SK-N-DZ (cell line): ENCODE data around the gene MVB12B.

Experiments
- DNase-seq: peaks from one replicate; pipeline ENCODE4 v3.0.0-alpha.2; 2015; ENCODE audit warnings: low spot score

Gene MVB12B

DNA sequence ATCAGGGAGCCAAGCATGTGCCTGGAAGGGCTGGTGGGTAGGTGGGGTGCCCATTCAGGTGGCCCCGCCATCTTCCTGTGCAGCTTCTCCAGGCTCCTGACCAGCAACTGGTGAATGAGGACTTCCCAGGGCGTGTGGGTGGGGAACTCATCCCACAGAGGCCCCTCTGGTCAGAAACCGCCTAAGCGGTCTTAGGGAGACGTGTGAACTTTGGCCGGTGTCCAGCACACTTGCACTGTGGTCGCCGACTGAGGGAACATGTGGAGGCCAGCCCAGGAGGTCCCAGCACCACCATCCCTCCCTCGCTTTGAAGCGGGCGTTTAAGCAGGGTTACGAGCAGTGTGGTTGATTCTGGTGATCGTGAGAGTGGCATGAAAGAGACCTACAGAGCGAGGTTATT is 77.8 kb downstream of the MVB12B start:
- no peak for DNase-seq

DNA sequence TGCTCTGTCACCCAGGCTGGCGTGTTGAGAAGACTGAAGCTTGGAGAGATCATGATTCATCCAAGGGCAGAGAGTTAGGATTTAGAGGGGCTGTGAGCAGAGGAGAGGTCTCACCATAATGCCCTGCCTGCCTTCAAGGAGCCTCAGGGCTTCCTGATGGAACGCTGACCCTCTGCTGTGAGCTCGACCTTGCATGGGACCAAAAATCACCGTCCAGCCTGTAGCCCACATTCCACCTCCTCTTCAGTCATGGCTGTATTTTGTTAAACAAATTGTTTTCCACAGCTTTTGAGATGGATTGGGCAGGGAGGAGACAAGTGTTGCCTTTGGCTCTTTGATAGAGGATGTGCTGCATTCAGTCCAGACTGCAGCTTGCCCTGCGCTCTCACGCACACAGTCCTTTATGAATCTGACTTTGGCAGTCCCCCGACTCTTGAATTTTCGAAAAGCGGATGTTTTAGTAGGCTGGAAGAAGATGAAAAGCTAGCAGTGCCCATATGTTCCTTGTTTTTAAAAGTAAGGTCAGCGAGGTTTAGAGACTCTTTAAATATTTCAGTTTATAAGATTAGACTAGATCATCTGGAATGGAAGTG is 79.5 kb downstream of the MVB12B start:
- no peak for DNase-seq

DNA sequence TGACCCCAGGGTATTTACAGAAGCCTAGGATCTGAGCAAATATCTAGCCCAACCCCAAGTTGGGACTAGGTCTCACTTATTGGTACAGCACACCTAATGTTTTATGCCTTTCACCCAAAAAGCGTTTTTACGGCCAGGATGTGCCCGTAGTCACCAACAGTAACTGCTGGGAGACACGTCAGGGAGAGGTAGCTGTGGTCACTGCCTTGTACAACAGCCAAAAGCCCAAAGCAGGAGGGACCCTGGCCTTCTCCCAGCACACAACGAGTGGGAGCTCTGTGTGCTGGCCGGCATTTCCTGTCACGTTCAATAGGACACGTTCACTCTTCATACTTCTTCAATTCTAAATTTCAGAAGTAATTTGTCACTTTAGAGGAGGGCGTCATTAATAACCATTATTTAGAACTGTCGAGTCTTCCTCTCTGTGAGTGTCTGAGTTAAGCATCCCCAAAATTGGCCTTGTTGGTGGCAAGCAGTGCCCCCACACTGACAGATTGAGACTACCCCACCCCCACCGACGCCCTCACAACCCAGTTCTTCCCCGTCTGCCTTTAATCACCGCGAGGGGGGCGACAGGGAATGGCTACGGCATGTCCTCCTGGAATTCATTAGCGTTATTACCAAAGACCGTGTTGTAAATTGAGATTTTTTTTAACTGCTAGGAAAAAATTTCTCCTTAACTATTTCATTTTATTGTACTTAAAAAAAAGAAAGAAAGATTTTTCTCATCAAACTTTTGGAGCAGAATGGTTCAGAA is 80.7 kb downstream of the MVB12B start:
- DNase-seq, result no peak

DNA sequence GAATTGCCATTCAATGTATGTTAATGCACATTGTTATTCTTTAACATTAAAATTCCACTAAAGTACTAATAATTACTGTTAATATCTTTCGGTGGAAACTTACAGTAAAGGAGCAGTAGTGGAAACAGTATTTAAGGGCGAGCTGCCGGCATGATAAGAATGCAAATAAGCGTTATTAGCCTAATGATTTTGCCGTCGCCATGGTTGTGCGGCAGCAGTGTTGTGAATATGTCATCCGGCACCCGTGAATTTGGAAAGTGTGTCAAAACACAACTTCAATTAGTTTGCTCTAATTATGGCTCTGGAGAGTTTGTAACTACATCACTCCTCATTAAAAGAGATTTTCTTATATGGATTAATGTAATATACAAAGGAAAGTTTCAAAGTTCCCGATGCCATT is 81.4 kb downstream of the MVB12B start:
- DNase-seq, result no peak

DNA sequence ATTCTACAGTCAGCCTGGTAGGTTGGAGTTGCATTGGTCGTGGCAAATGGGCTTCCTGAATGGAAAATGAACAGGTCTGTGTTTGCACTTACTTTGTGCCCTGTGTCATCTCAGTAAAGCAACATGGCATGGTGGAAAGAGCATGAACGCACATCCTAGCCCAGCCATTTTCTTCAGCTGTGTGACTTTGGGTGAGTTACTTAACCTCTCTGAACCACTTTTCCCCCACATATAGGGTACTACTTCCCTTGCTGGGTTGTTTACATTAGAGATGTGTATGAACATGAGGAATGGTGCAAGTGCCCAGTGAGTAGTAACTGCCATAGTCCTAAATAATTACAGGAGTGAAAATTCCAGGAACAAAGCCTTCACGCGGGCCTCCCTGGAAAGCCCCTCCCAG is 83.6 kb downstream of the MVB12B start:
- DNase-seq, result no peak

DNA sequence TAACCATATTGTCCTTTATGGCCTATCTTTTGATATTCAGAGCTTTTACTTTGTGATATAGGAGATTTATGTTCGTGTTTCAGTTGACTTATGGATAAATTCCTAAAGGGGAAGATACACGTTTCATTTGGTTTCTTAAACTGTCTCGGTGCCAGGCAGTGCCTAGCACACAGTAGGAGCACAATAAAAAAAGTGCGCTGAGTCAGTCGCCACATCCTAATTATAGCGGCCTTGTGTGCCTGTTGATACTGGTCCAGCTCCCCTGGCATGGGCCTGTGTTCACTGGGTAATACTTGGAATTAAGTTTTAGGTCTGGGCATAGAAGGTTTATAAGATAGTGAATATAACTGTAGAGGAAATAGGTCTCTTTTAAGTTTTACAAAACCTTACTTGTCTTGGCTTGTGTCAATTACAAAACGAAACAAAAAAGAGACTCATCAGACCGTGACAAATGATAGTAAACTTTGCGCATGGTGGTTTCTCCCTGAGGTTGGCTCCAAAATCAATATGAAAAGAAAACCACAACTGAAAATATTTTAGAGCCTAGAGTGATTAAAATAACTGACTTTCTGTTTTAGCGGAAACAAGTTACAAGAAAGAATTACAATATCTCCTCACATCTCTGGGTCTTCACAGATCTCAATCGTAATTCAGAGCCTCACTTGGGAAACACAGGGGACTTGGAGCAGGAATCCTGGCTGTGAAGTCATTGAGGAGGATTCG is 84.8 kb downstream of the MVB12B start:
- no peak for DNase-seq

DNA sequence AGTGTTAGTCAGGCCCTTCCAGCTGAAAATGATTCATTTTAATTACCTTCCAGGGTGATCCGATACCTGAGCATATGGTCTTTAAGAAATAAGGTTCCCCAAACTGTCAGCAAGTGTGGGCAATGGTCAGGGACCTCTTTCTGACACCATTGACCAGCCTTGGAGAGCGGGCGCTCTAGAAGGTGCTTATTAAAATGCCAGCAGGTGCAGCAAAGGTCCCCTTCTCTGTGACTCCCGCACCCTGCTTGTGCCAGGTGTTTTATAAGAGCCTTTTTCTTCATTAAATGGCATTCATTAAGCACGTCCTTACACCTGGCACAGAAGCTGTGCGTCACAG is 85.3 kb downstream of the MVB12B start:
- DNase-seq, result no peak

DNA sequence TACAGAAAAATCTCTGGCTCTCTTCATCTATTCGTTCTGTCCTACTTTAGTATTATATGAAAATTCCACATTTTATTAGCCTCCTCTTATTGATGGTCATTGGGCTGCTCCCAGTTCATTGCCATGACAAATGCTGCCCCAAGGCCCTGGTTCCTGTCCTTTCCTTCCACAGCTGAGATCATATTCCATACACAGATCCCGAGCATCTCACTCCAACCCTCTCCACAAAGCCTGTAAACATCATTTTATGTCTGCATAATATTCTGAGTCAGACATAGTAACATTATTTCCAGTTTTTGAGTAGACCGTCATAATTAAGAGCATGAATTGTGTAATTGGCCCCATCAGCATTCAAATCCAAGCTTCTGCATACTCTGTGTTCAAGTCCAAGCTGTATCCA is 86.3 kb downstream of the MVB12B start:
- DNase-seq, result no peak

DNA sequence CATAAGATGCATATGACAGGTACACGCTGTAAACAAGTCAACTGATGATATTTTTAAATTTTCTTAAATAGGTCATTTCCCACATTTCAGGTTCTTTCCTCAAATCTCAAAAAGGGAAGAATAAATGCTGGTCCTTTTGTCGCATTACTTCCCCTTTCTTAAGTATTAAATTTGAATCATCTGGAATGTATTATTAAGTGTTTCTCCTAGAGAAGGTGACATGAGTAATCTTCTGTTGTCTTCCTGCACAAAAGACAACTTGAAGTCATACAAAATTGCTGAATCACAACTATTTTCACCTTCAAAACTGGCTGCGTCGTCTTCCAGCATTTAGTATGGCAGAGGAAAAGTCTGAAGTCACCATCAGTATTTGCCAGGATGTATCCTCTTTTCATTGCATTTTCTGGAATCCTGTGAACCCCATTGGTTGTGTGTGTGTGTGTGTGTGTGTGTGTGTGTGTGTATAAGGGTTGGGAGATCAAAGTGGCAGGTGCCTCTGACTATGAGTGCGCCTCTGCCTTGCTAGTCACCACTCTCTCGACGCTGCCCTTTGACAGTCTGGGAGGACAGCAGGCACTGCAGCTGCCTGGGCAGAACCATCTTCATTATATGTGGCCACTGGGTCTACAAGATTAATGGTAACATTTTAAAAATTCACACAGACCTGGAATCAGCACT is 86.9 kb downstream of the MVB12B start:
- no peak for DNase-seq

DNA sequence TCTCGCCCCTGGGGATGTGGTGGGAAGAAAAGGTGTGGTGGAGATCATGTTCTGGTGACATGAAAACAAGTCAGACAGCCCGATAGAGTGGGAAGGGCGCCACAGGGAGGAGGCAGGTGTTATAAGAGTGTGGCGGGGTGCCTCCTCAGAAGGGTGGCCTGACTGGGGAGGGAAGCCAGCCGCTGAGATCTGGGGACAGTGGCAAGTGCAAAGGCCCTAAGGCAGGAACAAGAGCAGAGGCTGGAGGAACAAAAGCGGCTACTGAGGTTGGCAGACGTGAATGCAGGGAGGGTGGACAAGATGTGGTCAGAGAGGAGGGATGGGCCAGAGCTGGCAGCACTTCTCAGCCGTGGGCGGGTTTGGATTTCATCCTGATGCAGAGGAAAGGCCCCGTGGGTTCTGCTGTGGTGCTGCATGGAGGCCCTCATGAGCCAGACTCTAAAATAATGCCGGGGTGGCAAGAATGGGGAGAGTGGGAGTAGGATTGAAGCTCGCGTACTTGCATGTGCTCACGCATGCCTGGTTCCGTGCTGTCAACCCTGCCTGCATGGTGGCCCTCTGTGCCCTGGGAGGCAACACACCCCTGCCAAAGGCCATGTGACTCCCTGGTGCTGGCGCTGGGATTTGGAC is 89.2 kb downstream of the MVB12B start:
- DNase-seq, result no peak

DNA sequence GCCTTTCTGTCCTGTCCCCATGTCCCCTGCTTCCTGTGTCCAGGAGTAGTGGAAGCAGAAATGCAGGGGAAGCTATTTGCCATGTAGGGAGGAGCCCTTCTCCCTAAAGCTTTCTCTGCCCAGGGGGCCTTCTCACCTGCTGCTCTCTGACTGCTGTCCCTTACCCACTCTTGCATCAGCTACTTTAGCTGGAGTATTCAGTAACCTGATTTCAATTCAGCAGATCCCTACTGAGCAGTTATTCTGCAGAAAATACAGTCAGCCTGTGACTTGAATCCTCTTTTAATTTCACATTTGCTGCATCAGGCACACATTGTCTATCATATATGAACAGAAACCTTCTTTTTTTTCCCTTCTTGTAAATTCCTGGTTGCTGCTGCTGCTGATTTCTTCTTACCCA is 90.4 kb downstream of the MVB12B start:
- no peak for DNase-seq

DNA sequence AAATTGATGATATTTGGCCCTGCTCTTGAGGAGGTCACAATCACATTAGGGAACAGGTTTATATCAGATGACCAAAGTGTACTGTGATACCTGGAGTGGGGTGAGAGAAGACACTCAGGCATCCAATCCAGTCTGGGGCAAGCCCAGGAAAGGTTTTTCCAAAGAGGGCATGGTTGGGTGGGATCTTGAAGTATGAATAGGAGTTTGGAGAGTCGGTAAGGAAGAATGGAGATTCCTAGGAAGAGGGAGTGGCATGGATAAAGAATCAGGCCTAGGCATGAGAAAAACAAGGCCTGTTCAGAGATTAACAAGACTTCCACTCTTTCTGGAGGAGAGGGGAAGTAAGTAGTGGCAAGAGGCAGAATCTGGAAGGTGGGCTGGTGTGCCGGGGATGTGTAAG is 91.1 kb downstream of the MVB12B start:
- no peak for DNase-seq

DNA sequence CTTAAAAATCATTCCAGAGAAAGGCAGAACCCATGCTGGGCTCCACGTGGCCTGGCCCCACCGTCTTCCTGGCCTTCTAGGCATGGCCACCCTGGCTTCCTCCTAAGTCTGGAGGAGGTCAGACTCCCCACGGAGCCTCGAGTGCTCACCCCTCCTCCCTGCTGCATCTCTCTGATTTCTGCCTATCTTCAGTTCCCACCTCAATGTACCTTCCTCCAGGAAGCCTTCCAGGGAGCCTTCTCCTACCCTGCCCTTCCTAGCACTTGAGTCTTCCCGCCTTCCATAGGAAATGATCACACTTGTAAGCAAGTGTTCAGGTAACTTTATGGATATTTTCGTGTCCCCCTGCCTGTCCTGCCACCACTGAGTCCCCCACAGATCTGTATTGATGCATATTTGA is 92.0 kb downstream of the MVB12B start:
- DNase-seq, result no peak

DNA sequence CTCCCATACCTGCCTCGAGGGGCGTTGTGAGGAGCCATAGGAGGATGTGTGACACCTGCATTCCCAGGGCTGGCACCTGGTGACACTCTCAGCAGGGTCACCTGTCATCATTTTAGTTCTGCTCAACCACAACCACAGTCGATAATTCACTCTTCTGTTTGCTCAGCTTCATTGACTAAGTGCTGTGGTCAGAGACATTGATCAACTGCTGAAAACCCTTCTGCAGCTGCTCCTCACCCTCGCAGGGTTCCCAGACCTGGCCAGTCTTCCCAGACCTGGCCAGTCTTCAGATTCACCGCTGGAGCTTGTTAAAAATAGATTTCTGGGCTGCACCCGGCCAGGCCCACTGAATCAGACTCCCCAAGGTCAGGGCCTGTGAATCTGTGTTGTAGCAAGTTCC is 92.8 kb downstream of the MVB12B start:
- no peak for DNase-seq

DNA sequence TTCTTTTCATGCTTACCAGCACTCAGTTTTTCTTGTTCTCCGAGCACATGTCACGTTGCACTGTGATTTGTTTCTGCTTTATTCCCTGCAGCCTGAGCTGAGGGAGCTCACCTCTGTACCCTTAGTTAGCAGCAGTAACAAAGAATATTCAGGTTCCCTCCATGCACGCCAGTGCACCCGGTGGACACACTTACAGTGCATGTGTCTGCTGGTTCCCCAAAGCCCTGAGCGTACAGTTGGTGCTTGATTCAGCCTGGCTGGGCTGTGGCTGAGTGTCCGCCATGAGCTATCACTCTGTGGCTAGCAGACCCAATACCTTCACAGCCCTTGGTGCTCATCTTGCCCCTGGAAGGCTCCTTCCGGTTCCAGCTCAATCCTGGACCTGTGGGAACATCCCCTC is 93.5 kb downstream of the MVB12B start:
- DNase-seq, result no peak

DNA sequence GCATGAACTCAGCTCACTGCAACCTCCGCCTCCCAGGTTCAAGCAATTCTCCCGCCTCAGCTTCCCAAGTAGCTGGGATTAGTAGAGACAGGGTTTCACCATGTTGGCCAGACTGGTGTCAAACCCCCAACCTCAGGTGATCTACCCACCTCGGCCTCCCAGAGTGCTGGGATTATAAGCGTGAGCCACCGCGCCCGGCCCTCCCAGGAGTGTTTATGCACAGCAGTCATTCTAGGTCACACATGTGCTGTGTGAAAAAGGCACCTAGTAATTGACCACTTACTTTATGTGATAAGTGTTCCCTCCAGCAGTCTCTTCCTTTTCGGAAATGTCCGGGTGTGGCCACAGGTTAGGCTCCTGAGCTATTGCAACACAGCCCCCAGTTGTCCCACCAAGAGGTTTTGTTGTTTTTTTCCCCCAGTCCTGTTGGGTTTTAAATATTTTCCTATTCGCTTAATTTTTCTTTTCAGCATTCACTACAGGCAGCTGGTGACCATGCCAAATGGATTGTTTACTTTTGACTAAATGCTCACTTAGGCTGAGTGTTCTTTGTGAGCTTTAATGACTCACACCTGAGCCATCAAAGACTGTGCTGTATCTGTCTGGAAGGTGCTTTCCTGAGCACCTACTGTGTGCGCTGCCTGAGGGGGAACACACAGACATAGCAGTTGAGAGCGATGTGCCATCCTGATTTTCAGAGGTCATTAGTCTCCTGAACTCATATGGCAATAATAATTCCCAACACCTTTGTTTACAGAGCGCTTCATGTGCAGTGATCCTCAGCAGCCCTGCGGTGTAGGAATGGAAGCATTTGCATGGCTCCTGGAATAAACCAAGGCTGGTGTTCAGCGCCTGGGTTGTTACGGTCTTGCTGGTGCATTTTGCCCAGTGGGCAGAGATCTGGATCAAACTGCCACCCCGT is 94.3 kb downstream of the MVB12B start:
- DNase-seq, result no peak

DNA sequence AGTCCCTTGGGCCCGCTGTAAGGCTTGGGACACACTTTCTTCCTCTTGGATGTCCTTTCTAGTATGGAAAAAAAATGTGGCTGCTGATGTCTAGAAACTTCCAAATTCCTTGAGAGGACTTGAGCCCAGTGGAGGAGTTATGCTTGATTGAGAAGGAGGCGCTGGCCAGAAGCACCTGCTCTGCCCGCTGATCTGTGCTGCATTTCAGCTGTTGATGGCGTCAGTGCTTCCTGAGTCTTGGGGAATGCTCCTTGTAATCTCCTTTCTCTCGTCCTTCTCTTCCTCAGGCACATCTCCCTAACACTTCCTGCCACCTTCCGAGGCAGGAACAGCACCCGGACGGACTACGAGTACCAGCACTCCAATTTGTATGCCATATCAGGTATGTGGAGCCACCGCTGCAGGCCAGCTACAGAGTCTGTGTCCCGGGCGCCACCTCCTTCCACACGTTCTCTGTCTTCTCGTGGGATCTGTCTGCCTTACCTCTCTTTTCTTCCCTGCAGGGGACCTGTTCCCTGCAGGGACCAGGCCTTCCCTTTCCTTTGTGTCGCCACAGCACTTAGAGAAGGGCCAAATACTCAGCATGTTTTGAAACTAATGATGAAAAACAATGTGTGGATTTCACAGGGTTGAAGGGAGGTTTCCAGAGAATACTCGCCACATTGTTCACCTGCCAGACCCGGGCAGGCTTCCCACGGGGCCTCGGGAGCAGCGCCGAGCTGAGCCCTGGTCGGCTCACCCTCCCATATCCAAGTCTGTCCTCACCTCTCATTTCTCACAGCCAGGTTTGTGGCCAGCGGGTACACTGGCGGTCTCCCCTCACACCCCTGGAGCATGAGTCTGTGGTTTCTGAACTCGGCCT is 95.2 kb downstream of the MVB12B start:
- no peak for DNase-seq

DNA sequence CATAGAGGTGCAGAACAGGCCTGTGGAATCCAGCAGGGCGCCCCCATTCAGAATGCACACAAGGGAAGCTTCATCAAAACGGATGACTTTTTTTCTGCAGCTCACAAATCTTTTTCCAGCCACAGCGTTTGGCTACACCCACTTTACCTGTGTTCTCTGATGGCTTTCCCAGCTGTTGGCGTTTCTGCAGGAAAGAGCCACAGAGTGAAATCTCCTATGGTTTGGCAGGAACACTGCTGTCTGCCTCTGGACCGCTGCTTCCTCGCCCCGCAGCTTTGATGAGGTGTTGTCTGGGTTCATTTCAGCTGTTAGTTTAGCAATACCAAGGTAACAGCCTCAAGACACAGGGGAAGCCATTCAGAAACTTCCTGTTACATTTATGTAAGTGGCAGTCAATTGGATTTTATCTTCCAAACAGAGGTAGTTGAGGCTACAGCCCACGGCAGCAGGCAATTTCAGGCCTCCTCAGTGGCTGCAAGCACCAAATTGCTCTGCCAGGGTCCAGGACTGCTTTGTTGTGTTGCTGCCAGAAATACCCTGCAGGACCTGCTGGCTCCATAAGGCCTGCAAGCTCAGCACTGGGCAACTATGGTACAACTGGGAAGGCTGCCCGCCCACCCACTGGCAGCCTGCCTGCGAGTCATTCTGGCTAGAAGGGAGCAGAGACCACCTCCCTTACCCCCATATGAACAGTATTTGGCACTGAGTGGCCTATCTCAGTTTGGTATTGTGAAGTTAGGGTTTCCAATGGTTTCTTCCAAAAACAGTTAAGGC is 96.7 kb downstream of the MVB12B start:
- DNase-seq, result no peak

DNA sequence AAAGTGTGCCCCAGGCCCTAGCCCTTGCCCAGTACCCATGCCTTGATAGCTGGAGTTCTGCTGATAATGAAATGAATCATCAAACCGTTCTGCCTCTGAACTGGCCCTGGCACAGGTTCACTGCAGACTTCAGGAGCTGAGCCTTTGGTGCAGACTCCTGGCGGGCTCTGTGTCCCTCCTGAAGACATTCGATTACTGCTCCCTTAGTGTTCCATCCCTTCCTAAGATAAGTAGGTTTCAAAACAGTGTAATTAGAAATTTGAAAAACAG is 97.2 kb downstream of the MVB12B start:
- DNase-seq, result no peak

DNA sequence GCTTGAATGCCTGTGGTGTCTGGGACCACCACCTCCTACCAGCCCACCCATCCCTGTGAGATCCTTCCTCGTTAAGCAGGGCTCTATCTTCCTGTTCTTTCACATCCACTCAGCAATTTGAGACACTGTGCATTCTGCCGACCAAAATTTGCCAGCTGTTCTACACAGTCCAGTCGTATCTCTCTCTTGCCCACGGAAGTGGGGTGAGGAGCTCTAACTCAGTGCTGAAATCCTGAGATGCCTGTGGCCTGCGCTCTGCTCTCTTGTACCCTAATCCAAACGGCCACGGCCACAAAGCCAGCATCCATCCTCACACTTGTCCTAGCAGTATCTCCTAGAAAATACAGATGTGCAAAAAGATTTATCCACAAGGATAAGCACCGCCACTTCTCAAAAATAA is 97.9 kb downstream of the MVB12B start:
- DNase-seq, result no peak
